NCI-H1092 treated with DMSO at 0.1 percent for 48 hours (cell line): ENCODE results near the gene OSBP2.

Experiments
- DNase-seq: peaks from one replicate; lab custom pipeline; 2025; lab: John Stamatoyannopoulos, UW

OSBP2 gene

GRCh38 chr22:30809086-30809485, 114.4 kb downstream of the OSBP2 start:
- DNase-seq, result no peak

- DNase-seq, result no peak
Observed at GRCh38 chr22:30810105-30810504, 115.4 kb downstream of the OSBP2 start.

- DNase-seq, result no peak
Observed at GRCh38 chr22:30813936-30814335, 119.3 kb downstream of the OSBP2 start.

GRCh38 chr22:30816413-30816812, 121.7 kb downstream of the OSBP2 start:
- no peak for DNase-seq

- DNase-seq, result no peak
Observed at GRCh38 chr22:30821381-30821780, 126.7 kb downstream of the OSBP2 start.

- no peak for DNase-seq
Observed at GRCh38 chr22:30821863-30822215, 127.2 kb downstream of the OSBP2 start.

GRCh38 chr22:30822216-30823014, 127.7 kb downstream of the OSBP2 start:
- DNase-seq, result no peak

GRCh38 chr22:30823015-30823370, 128.3 kb downstream of the OSBP2 start:
- no peak for DNase-seq

- DNase-seq, result no peak
Observed at GRCh38 chr22:30824096-30824495, 129.4 kb downstream of the OSBP2 start.

GRCh38 chr22:30824711-30825110, 130.0 kb downstream of the OSBP2 start:
- no peak for DNase-seq

GRCh38 chr22:30825711-30826505, 131.2 kb downstream of the OSBP2 start:
- DNase-seq, result no peak

GRCh38 chr22:30826670-30827355, 132.1 kb downstream of the OSBP2 start:
- no peak for DNase-seq

- no peak for DNase-seq
Observed at GRCh38 chr22:30827646-30828045, 133.0 kb downstream of the OSBP2 start.

GRCh38 chr22:30828187-30829155, 133.8 kb downstream of the OSBP2 start:
- no peak for DNase-seq

- DNase-seq, result no peak
Observed at GRCh38 chr22:30829901-30830550, 135.4 kb downstream of the OSBP2 start.

GRCh38 chr22:30830907-30831306, 136.2 kb downstream of the OSBP2 start:
- DNase-seq, result no peak

- DNase-seq, result no peak
Observed at GRCh38 chr22:30832407-30832987, 137.8 kb downstream of the OSBP2 start.

- no peak for DNase-seq
Observed at GRCh38 chr22:30833322-30833721, 138.6 kb downstream of the OSBP2 start.

- DNase-seq, result no peak
Observed at GRCh38 chr22:30837531-30837930, 142.9 kb downstream of the OSBP2 start.

GRCh38 chr22:30838111-30838510, 143.4 kb downstream of the OSBP2 start:
- no peak for DNase-seq

- DNase-seq, result no peak
Observed at GRCh38 chr22:30841273-30841672, 146.6 kb downstream of the OSBP2 start.
